T-cell (primary cell): ENCODE data around the gene CELSR1. TPM values are rescaled to one million over a fixed set of nuclear protein-coding genes. Genes with fewer than 3 reads are reported as not detected.

ENCODE experiments used
- ATAC-seq, 4 experiments: fragments of 200-7000 bp in 3 of 4; fragments of 150-1000 bp in 1 of 4; cut with Tn5 transposase; replicated peaks in 1 of 4; 1 replicate in 3 of 4; 2 replicates in 1 of 4; pipeline ENCODE4 v1.10.0; 2021; ENCODE audit warnings: moderate library complexity in 3 of 4, mild to moderate bottlenecking in 2 of 4, moderate number of reproducible peaks in 1 of 4
- CTCF ChIA-PET, 2 donors: fragments of 300-600 bp; sonication (Branson Sonifier 250); formaldehyde crosslinking; loops; one replicate each; lab custom pipeline; 2022; ENCODE audit warnings: antibody characterized with exemption in 2 of 2; lab: Charles Lee
- POLR2A ChIA-PET, 2 donors: fragments of 300-600 bp; sonication (Branson Sonifier 250); formaldehyde crosslinking; loops; one replicate each; lab custom pipeline; 2022; ENCODE audit warnings: antibody characterized with exemption in 2 of 2; lab: Charles Lee
- DNase-seq, 35 experiments: peaks; one replicate each; pipeline versions ENCODE4 v3.0.0 to v3.0.0-alpha.2; 2013 to 2023
- H3K27ac ChIP-seq: one replicate; pipeline ENCODE4 v1.5.1; 2013; ENCODE audit warnings: low read length
- H3K27me3 ChIP-seq, 2 experiments: replicated peaks in 1 of 2; 1 replicate in 1 of 2; 2 replicates in 1 of 2; pipeline versions ENCODE4 v1.6.1 to v1.7.0; 2013; ENCODE audit warnings: low read length in 1 of 2, mixed read lengths in 1 of 2; ENCODE audit not compliant: control insufficient read depth in 2 of 2, insufficient read depth in 2 of 2; ENCODE audit errors: extremely low read depth in 1 of 2
- H3K36me3 ChIP-seq, 2 donors: 1 replicate in 1 of 2; 2 replicates in 1 of 2; pipeline versions ENCODE4 v1.6.1 to v1.7.0; 2013; ENCODE audit warnings: low read length in 1 of 2; ENCODE audit not compliant: control insufficient read depth in 2 of 2, insufficient read depth in 1 of 2; ENCODE audit errors: extremely low read depth in 1 of 2
- H3K4me1 ChIP-seq, 2 experiments: 1 replicate in 1 of 2; 2 replicates in 1 of 2; pipeline versions ENCODE4 v1.6.1 to v1.7.0; 2013; ENCODE audit warnings: low read length in 2 of 2, mixed read lengths in 1 of 2; ENCODE audit not compliant: insufficient read depth in 2 of 2, control insufficient read depth in 1 of 2; ENCODE audit errors: extremely low read depth in 1 of 2
- H3K4me3 ChIP-seq, 2 donors: 1 replicate in 1 of 2; 2 replicates in 1 of 2; pipeline versions ENCODE4 v1.5.1 to v1.7.0; 2013; ENCODE audit warnings: mild to moderate bottlenecking in 2 of 2, low read length in 1 of 2, moderate library complexity in 1 of 2; ENCODE audit not compliant: control insufficient read depth in 1 of 2; ENCODE audit errors: extremely low read depth in 1 of 2
- H3K9me3 ChIP-seq: 2 replicates; pipeline ENCODE4 v1.7.0; 2013
- H3K27ac Mint-ChIP-seq, 2 donors: one replicate each; pipeline ENCODE4 v1.8.0; 2020 to 2021; ENCODE audit warnings: mild to moderate bottlenecking in 2 of 2, mixed read lengths in 2 of 2
- H3K27me3 Mint-ChIP-seq, 2 donors: one replicate each; pipeline ENCODE4 v1.8.0; 2021 to 2022; ENCODE audit warnings: mixed read lengths in 2 of 2
- H3K36me3 Mint-ChIP-seq: one replicate; pipeline ENCODE4 v1.8.0; 2021; ENCODE audit warnings: mixed read lengths
- H3K4me1 Mint-ChIP-seq, 3 donors: one replicate each; pipeline ENCODE4 v1.8.0; 2020 to 2022; ENCODE audit warnings: mixed read lengths in 3 of 3, mild to moderate bottlenecking in 1 of 3
- H3K4me3 Mint-ChIP-seq, 3 donors: one replicate each; pipeline ENCODE4 v1.8.0; 2020 to 2022; ENCODE audit warnings: mild to moderate bottlenecking in 3 of 3, mixed read lengths in 3 of 3, moderate library complexity in 3 of 3
- H3K9me3 Mint-ChIP-seq, 3 donors: one replicate each; pipeline ENCODE4 v1.8.0; 2020 to 2022; ENCODE audit warnings: mixed read lengths in 3 of 3
- WGBS: methylation state at CpG from one replicate; pipeline ENCODE4 v1.1.5; 2013; ENCODE audit warnings: missing lambda C conversion rate; ENCODE audit not compliant: insufficient coverage; 5-methylcytosine and 5-hydroxymethylcytosine counted together
- total RNA-seq, 35 experiments: library from RNA in 6 of 35; stranded (reverse) in 6 of 35; fragments of 120-200 nt in 1 of 35; gene quantifications; one replicate each; pipeline versions ENCODE4 v1.2.1 to v1.2.4 and lab custom pipeline; 2013 to 2026

Gene CELSR1
- total RNA-seq, 5 donors from 2014 or later (not counting 1 experiment from before 2014, with no cell fraction given), result 1.1 to 2.7 (median 1.6) TPM

- Mint-ChIP-seq H3K27me3 (peaks cover 9 to 16% of the 10 kb centered on the region in 2 donors), H3K9me3 (no peaks in the 10 kb centered on the region), H3K4me3 (peak overlapping the region in 2 of 3 donors; percentile 8 to 58), H3K36me3 (no peaks in the 10 kb centered on the region), H3K27ac (no peak overlapping the region), H3K4me1 (peaks cover 20 to 36% (median 32%) of the 10 kb centered on the region in 3 donors)
- Histone ChIP-seq H3K4me3 (peak overlapping the region; percentile 4 to 56), H3K27ac (no peak overlapping the region), H3K36me3 (peaks cover 0 to 5% of the 10 kb centered on the region in 2 donors), H3K4me1 (peaks cover 2 to 67% of the 10 kb centered on the region in 2 experiments), H3K9me3 (no peaks in the 10 kb centered on the region), H3K27me3 (peaks cover 0 to 53% of the 10 kb centered on the region in 2 experiments)
- CTCF ChIA-PET, result interaction anchor here (0.6 to 1.8 kb wide), 11 partner anchors 25 to 428 kb away, joined by 3 to 19 read pairs (median 3); partner anchors contain the start of genes GTSE1 (in 1 of the 2) and TRMU (in 1 of the 2)
- POLR2A ChIA-PET, result interaction anchor here in 1 of 2 donors (0.6 kb wide), 1 partner anchor 132 kb away, joined by 10 read pairs; no protein-coding TSS in a partner anchor
- DNase-seq, result peak; percentile 32 to 86 (median 60)
- ATAC-seq, result peak; percentile 50 to 73 (median 54)
- 10% methylated on average over 12 of the region's 19 CpGs for WGBS
These were observed 169.7 kb downstream of the CELSR1 start for GRCh38 chr22:46367707-46368191.

GRCh38 chr22:46366801-46367706 lies 170.4 kb downstream of the CELSR1 start:
- H3K4me1 Mint-ChIP-seq, result peaks cover 18 to 31% (median 30%) of the 10 kb centered on the region in 3 donors
- H3K27me3 ChIP-seq, result peaks cover 0 to 53% of the 10 kb centered on the region in 2 experiments
- H3K36me3 ChIP-seq, result peaks cover 0 to 5% of the 10 kb centered on the region in 2 donors
- ChIA-PET POLR2A (interaction anchor here in 1 of 2 donors (0.6 kb wide), 1 partner anchor 132 kb away, joined by 10 read pairs; no protein-coding TSS in a partner anchor), CTCF (interaction anchor here (0.6 to 1.8 kb wide), 10 partner anchors 26 to 428 kb away, joined by 3 to 19 read pairs (median 4); partner anchors contain the start of genes GTSE1 (in 1 of the 2) and TRMU (in 1 of the 2))
- H3K9me3 Mint-ChIP-seq, result no peaks in the 10 kb centered on the region
- DNase-seq, result peak in 9 of 35 experiments; percentile 4 to 61 (median 34)
- H3K36me3 Mint-ChIP-seq, result no peaks in the 10 kb centered on the region
- H3K4me3 ChIP-seq, result peak overlapping the region; percentile 4 to 56
- peaks cover 8 to 16% of the 10 kb centered on the region in 2 donors for H3K27me3 Mint-ChIP-seq
- peak overlapping the region; percentile 8 to 58 (median 17) for H3K4me3 Mint-ChIP-seq
- H3K9me3 ChIP-seq, result no peaks in the 10 kb centered on the region
- WGBS, result 59% methylated on average over 38 of the region's 45 CpGs
- peak overlapping the region in 1 of 2 donors; percentile 57 for H3K27ac Mint-ChIP-seq
- ATAC-seq, result peak in 2 of 4 experiments; percentile 20 to 29
- no peak overlapping the region for H3K27ac ChIP-seq
- peaks cover 2 to 64% of the 10 kb centered on the region in 2 experiments for H3K4me1 ChIP-seq

GRCh38 chr22:46366327-46366731 lies 171.1 kb downstream of the CELSR1 start:
- no peaks in the 10 kb centered on the region for H3K36me3 Mint-ChIP-seq
- H3K27ac ChIP-seq, result no peak overlapping the region

GRCh38 chr22:46365166-46365624 lies 172.2 kb downstream of the CELSR1 start:
- Histone ChIP-seq H3K36me3 (peaks cover 0 to 5% of the 10 kb centered on the region in 2 donors), H3K4me3 (no peak overlapping the region), H3K4me1 (peaks cover 0 to 45% of the 10 kb centered on the region in 2 experiments), H3K27me3 (peaks cover 0 to 55% of the 10 kb centered on the region in 2 experiments), H3K9me3 (no peaks in the 10 kb centered on the region), H3K27ac (no peak overlapping the region)
- Mint-ChIP-seq H3K27me3 (peaks cover 0 to 9% of the 10 kb centered on the region in 2 donors), H3K27ac (no peak overlapping the region), H3K4me1 (peaks cover 8 to 12% (median 11%) of the 10 kb centered on the region in 3 donors), H3K36me3 (no peaks in the 10 kb centered on the region), H3K9me3 (peaks cover 1 to 5% (median 4%) of the 10 kb centered on the region in 3 donors), H3K4me3 (no peak overlapping the region)
- ATAC-seq (no peak), DNase-seq (no peak)
- WGBS, result 89% methylated on average over 18 of the region's 22 CpGs
- ChIA-PET CTCF (no interaction called here), POLR2A (no interaction called here)

More at GRCh38 chr22:46366327-46366731, 171.1 kb downstream of the CELSR1 start:
- DNase-seq, result no peak
- H3K27me3 Mint-ChIP-seq, result peaks cover under 1 to 12% of the 10 kb centered on the region in 2 donors
- H3K36me3 ChIP-seq, result peaks cover 0 to 5% of the 10 kb centered on the region in 2 donors
- ChIA-PET POLR2A (no interaction called here), CTCF (no interaction called here)
- H3K9me3 ChIP-seq, result no peaks in the 10 kb centered on the region
- H3K4me1 Mint-ChIP-seq, result peaks cover 18 to 23% (median 22%) of the 10 kb centered on the region in 3 donors
- H3K27me3 ChIP-seq, result peaks cover 0 to 55% of the 10 kb centered on the region in 2 experiments
- 84% methylated on average over 19 of the region's 19 CpGs for WGBS
- peak overlapping the region in 1 of 2 donors; percentile 5 for H3K4me3 ChIP-seq
- H3K4me1 ChIP-seq, result peaks cover 2 to 57% of the 10 kb centered on the region in 2 experiments
- ATAC-seq, result no peak
- no peak overlapping the region for H3K27ac Mint-ChIP-seq
- no peaks in the 10 kb centered on the region for H3K9me3 Mint-ChIP-seq
- no peak overlapping the region for H3K4me3 Mint-ChIP-seq

- Histone ChIP-seq H3K4me3 (no peak overlapping the region), H3K27me3 (peaks cover 0 to 55% of the 10 kb centered on the region in 2 experiments), H3K36me3 (peaks cover 0 to 5% of the 10 kb centered on the region in 2 donors), H3K4me1 (peaks cover 0 to 39% of the 10 kb centered on the region in 2 experiments), H3K27ac (no peak overlapping the region), H3K9me3 (no peaks in the 10 kb centered on the region)
- H3K9me3 Mint-ChIP-seq, result peaks cover 3 to 6% (median 4%) of the 10 kb centered on the region in 3 donors
- POLR2A ChIA-PET, result no interaction called here
- WGBS, result 90% methylated on average over 25 of the region's 26 CpGs
- DNase-seq, result no peak
- CTCF ChIA-PET, result no interaction called here
- no peak overlapping the region for H3K27ac Mint-ChIP-seq
- ATAC-seq, result no peak
- peaks cover 0 to 5% of the 10 kb centered on the region in 2 donors for H3K27me3 Mint-ChIP-seq
- no peak overlapping the region for H3K4me3 Mint-ChIP-seq
- no peaks in the 10 kb centered on the region for H3K36me3 Mint-ChIP-seq
- H3K4me1 Mint-ChIP-seq, result peaks cover 4 to 6% (median 6%) of the 10 kb centered on the region in 3 donors
These were observed 172.9 kb downstream of the CELSR1 start for GRCh38 chr22:46364341-46365165.
